Type B pancreatic cell (in vitro differentiated cells): ENCODE measurements around the gene VAV2. TPM values are rescaled to one million over a fixed set of nuclear protein-coding genes. Genes with fewer than 3 reads are reported as not detected.

Experiments
- DNase-seq: peaks from one replicate; pipeline ENCODE4 v3.0.0; 2021; ENCODE audit warnings: mixed read lengths; ENCODE audit not compliant: unreplicated experiment; ENCODE audit errors: extremely low spot score
- H3K27ac Mint-ChIP-seq: 2 replicates; pipeline ENCODE4 v1.8.0; 2021; ENCODE audit warnings: mild to moderate bottlenecking, mixed read lengths
- H3K27me3 Mint-ChIP-seq: 2 replicates; pipeline ENCODE4 v1.8.0; 2021; ENCODE audit warnings: mixed read lengths
- H3K36me3 Mint-ChIP-seq: 2 replicates; pipeline ENCODE4 v1.8.0; 2021; ENCODE audit warnings: mixed read lengths
- H3K4me1 Mint-ChIP-seq: one replicate; pipeline ENCODE4 v1.8.0; 2021; ENCODE audit warnings: mixed read lengths; ENCODE audit not compliant: unreplicated experiment
- H3K4me3 Mint-ChIP-seq: 2 replicates; pipeline ENCODE4 v1.8.0; 2021; ENCODE audit warnings: mild to moderate bottlenecking, mixed read lengths
- H3K9me3 Mint-ChIP-seq: 2 replicates; pipeline ENCODE4 v1.8.0; 2021; ENCODE audit warnings: mixed read lengths
- total RNA-seq: library from RNA; stranded (reverse); gene quantifications from 2 replicates; pipeline ENCODE4 v1.2.1, GENCODE V29; 2021; ENCODE audit warnings: low replicate concordance
- TF ChIP-seq, protein P1 (sequence below): fragments of 200-600 bp; sonication (generic); conservative IDR thresholded peaks from 2 replicates; pipeline ENCODE4 v1.5.0; 2021; ENCODE audit warnings: antibody characterized with exemption, mild to moderate bottlenecking

VAV2 gene
- total RNA-seq, 1 donor from 2014 or later: 39.4 TPM

DNA sequence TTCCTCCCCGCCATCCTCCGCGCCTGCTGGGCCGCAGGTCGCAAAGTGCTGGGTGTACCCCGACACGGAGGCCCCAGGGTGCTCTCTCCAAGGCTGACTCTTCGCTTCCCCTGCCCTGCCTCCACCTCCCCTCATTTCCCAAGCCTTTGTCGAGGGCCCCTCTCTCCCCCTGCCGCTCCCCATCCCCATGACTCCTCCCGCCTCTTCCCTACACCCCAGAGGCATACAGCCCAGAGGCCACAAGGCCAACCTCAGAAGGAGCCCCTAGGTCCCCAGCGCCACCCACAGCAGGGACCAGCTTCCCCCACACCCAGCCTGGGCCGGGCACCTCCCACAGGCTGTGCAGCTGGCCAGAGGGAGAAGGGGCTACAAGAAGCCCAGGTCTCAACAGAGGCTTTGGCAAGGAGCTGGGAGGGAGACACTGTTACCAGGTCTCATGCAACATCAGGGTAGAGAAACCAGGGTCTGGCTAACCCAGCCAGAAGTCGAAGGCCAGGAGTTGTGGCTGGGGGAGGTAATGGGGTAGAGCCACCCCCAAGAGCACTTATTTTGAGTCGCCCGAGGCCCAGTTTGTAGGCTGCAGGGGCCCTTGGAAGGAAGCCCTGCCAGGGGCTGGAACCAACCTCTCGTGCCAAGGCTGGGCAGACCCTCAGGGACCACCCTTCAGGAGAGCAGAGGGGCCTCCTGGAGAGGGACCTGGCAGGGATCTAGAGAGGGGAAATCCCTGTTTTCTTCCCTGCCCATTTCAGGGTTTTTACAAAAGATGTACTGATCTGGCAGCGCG is 229.4 kb downstream of the VAV2 start:
- no peaks in the 10 kb centered on the region for H3K9me3 Mint-ChIP-seq
- H3K27me3 Mint-ChIP-seq: no peaks in the 10 kb centered on the region
- no peak overlapping the region for H3K4me3 Mint-ChIP-seq
- peaks cover 4% of the 10 kb centered on the region for H3K4me1 Mint-ChIP-seq
- TF ChIP-seq, protein P1, sequence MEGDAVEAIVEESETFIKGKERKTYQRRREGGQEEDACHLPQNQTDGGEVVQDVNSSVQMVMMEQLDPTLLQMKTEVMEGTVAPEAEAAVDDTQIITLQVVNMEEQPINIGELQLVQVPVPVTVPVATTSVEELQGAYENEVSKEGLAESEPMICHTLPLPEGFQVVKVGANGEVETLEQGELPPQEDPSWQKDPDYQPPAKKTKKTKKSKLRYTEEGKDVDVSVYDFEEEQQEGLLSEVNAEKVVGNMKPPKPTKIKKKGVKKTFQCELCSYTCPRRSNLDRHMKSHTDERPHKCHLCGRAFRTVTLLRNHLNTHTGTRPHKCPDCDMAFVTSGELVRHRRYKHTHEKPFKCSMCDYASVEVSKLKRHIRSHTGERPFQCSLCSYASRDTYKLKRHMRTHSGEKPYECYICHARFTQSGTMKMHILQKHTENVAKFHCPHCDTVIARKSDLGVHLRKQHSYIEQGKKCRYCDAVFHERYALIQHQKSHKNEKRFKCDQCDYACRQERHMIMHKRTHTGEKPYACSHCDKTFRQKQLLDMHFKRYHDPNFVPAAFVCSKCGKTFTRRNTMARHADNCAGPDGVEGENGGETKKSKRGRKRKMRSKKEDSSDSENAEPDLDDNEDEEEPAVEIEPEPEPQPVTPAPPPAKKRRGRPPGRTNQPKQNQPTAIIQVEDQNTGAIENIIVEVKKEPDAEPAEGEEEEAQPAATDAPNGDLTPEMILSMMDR: no peak
- peaks cover 46% of the 10 kb centered on the region for H3K36me3 Mint-ChIP-seq
- H3K27ac Mint-ChIP-seq: no peak overlapping the region
- DNase-seq: peak; percentile 50

DNA sequence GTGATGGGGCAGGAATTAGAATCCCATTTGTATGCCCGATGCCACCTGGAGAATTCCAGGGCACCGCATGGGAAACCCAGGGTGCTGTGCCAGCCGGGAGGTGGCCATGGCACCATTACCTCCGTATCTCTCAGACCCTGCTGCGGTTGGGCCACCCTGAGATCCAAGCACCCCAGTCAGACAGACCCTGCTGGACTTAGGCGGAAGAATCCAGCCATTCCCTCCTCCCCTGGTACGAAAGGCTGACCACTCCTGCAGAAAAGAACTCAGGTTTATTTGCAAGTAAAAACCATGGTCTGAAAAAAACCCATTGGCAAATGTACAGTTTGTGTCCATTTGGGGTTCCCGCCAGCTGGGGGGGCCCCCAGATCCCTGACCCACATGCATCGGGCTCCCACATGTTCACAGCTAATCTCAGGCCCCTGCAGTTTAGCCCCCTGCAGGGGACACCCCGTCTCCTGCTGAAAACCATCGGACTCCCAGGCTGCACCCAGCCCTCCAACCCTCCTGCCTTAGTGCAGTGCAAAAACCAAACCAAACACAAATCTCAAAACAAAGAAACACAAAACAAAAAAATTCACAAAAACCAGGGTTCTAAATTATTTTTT is 230.4 kb downstream of the VAV2 start:
- TF ChIP-seq, protein P1: no peak
- no peak overlapping the region for H3K27ac Mint-ChIP-seq
- H3K4me3 Mint-ChIP-seq: no peak overlapping the region
- peak; percentile 44 for DNase-seq
- no peaks in the 10 kb centered on the region for H3K27me3 Mint-ChIP-seq
- peaks cover 4% of the 10 kb centered on the region for H3K4me1 Mint-ChIP-seq
- H3K36me3 Mint-ChIP-seq: peaks cover 37% of the 10 kb centered on the region
- H3K9me3 Mint-ChIP-seq: no peaks in the 10 kb centered on the region

DNA sequence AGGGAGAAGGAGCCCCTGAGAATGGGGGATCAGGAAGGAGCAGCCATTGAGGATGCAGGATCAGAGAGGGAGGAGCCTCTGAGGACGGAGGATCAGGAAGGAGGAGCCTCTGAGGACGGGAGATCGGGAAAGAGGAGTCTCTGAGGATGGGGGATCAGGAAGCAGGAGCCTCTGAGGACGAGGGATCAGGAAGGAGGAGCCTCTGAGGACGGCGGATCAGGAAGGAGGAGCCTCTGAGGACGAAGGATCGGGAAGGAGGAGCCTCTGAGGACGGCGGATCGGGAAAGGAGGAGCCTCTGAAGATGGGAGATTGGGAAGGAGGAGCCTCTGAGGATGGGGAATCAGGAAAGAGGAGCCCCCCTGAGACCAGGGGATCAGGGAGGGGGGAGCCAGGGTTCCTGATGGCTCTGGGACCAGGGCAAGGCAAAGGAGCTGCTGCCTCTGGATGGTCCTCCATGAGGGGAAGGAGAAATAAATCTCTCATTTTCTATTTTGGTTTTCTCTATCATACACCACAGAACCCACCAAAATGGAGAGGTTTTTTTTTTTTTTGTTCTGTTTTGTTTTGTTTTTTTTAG is 231.3 kb downstream of the VAV2 start:
- TF ChIP-seq, protein P1: no peak
- no peaks in the 10 kb centered on the region for H3K27me3 Mint-ChIP-seq
- DNase-seq: no peak
- no peak overlapping the region for H3K27ac Mint-ChIP-seq
- H3K36me3 Mint-ChIP-seq: peaks cover 33% of the 10 kb centered on the region
- H3K4me1 Mint-ChIP-seq: peaks cover 4% of the 10 kb centered on the region
- no peak overlapping the region for H3K4me3 Mint-ChIP-seq
- no peaks in the 10 kb centered on the region for H3K9me3 Mint-ChIP-seq

DNA sequence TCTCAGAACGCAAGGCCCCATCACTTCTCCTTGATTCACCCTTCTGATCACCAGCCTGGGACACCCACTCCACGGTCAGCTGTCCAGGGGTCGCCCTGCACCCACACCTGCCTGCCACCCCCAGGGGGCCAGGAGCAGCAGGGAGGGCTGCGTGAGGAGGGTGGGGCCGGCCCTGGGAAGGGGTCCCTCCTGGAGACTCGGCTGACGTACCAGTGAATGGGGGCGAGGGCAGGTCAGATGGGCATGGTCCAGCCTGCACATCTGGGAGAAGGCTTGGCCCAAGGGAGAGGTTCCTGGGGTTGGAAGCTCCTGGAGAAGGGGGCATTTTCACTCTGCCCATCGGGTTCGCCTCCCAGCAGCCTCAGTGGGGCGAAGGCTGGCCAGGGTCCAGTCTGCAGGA is 232.2 kb downstream of the VAV2 start:
- Mint-ChIP-seq H3K27ac (no peak overlapping the region), H3K27me3 (no peaks in the 10 kb centered on the region), H3K9me3 (peaks cover 5% of the 10 kb centered on the region), H3K4me3 (no peak overlapping the region), H3K4me1 (peaks cover 9% of the 10 kb centered on the region), H3K36me3 (peaks cover 26% of the 10 kb centered on the region)
- TF ChIP-seq, protein P1: no peak
- no peak for DNase-seq

DNA sequence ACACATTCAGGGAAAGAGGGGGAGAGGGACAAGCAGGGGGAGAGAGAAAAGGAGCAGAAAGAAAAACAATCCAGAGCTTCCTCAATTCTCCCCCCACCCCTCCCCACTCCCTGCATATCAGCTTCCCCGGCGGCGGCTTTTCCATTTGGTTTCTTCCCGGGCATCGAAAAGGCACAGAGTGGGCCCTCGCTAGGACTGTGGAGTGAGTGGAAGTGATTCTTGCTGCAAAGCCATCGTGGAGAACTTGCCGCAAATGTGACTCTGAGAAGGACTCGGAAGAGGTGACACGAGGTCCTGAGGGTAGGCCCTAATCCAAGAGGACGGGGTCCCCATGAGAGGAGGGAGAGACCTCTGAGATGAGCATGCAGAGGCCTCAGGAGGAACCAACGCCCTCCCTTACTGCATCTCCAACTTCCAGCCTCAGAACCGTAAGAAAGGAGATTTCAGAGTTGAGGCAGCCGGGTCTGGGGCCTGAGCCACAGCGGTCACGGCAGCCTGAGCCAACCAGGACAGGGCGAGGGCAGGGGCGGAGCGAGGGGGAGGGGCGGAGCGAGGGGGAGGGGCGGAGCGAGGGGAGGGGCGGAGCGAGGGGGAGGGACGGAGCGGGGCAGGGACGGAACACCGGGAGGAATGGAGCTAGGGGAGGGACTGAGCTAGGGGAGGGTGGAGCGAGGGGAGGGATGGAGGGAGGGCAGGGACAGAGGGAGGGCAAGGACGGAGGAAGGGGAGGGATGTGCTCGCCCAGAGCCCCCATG is 232.8 kb downstream of the VAV2 start:
- Mint-ChIP-seq H3K27ac (no peak overlapping the region), H3K4me1 (peaks cover 16% of the 10 kb centered on the region), H3K4me3 (no peak overlapping the region), H3K27me3 (no peaks in the 10 kb centered on the region), H3K9me3 (peaks cover 6% of the 10 kb centered on the region), H3K36me3 (peaks cover 20% of the 10 kb centered on the region)
- peak; percentile 48 for DNase-seq
- TF ChIP-seq, protein P1: no peak
